K562 treated with DMSO at 1 percent for 4 hours (cell line): Measurements from ENCODE around the gene FITM2. TPM values are rescaled to one million over a fixed set of nuclear protein-coding genes. Genes with fewer than 3 reads are reported as not detected.

Experiments used
- total RNA-seq: library from RNA; unstranded; fragments of 300-600 nt; gene quantifications from 2 replicates; pipeline ENCODE4 v1.2.3, GENCODE V29; 2022; ENCODE audit not compliant: insufficient read depth

The FITM2 gene, protein sequence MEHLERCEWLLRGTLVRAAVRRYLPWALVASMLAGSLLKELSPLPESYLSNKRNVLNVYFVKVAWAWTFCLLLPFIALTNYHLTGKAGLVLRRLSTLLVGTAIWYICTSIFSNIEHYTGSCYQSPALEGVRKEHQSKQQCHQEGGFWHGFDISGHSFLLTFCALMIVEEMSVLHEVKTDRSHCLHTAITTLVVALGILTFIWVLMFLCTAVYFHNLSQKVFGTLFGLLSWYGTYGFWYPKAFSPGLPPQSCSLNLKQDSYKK
- total RNA-seq = 2.0 and 2.1 TPM in 2 replicates

DNA sequence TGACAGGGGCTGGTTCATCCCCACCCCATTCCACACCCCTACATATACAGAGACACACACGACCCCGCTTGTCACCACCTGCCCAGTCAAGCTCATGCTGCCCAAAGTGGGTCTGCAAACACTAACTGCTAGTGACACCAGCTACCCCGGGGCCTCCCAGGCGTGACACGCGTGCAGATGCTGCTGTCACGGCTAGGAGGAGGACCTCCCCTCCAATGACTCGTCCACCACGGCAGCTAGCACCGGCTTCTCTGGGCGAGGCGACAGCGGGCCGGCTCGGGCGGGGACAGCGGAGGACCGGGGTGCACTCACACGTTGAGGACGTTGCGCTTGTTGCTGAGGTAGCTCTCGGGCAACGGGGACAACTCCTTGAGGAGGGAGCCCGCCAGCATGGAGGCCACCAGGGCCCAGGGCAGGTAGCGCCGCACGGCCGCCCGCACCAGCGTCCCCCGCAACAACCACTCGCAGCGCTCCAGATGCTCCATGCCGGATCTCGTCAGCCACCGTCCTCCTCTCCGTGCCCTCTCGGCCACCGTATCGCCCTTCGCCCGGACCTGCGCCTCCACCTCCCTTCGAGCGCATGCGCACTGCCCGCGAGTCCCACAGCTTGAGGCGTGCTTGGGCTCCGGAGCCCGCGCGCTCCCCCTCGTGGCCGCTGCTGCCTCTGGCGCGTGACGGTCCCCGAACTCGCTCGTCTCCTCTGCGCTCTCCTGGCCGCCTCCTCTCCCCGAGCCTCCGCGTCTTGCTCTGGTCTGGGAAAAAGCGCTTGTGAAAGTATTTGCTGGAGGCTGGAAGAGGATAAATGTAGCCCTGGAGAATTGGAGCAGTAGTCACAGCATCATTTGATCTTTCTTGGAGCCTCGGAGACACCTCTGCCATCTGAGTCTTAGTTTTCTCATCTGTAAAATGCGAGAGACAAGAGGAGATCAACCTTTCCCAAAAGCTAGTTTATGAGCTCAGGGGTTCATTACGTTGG, at the start of gene FITM2:
Gene FITM2 (minus strand): TSS at position 539 of the 976 bp plus-strand sequence. CDS start 54 bp downstream, at position 485.

GRCh38 chr20:44355498-44356352, 44.7 kb upstream of the FITM2 start, which contains the start of gene HNF4A:
Gene HNF4A (plus strand): TSS chr20:44355699. CDS start chr20:44355805, 106 bp downstream.

GRCh38 chr20:44336725-44337380, 25.9 kb upstream of the FITM2 start, which contains the start of gene R3HDML:
Gene R3HDML (plus strand): TSS chr20:44337043. CDS start chr20:44337158, 115 bp downstream.

Other genes with a start within 250 kb of the FITM2 start
- not detected in 2 replicates for gene JPH2, start 124.0 kb downstream of the FITM2 start, total RNA-seq
- 23.5 and 32.4 TPM in 2 replicates for gene OSER1, start 100.4 kb downstream of the FITM2 start, total RNA-seq
- 0.52 and 1.4 TPM in 2 replicates for gene GDAP1L1, start 63.9 kb downstream of the FITM2 start, total RNA-seq
- gene R3HDML, start 25.8 kb upstream of the FITM2 start, total RNA-seq = not detected in 2 replicates
- gene HNF4A, start 44.5 kb upstream of the FITM2 start, total RNA-seq = 0.35 TPM in 1 of 2 replicates, not detected in the other
- 1.3 and 4.1 TPM in 2 replicates for gene TTPAL, start 164.7 kb upstream of the FITM2 start, total RNA-seq
- gene SERINC3, start 210.9 kb upstream of the FITM2 start, total RNA-seq = 40.5 and 50.9 TPM in 2 replicates